Adrenal gland (tissue), 12 donors: ENCODE results near the gene TMEM132D. TPM values are rescaled to one million over a fixed set of nuclear protein-coding genes. Genes with fewer than 3 reads are reported as not detected.

Experiments used
- DNase-seq, 7 donors: peaks; one replicate each; pipeline ENCODE4 v3.0.0-alpha.2; 2019 to 2020
- H3K27ac ChIP-seq, 5 donors: fragments of 200-600 bp; sonication (generic) in 4 of 5; 1 replicate in 3 of 5; 2 replicates in 2 of 5; pipeline versions ENCODE4 v1.5.1 to v1.8.0; 2016 to 2020; ENCODE audit warnings: mild to moderate bottlenecking in 1 of 5
- H3K27me3 ChIP-seq: fragments of 200-600 bp; 2 replicates; pipeline ENCODE4 v1.8.0; 2021
- H3K36me3 ChIP-seq, 2 donors: fragments of 200-600 bp; replicated peaks in 1 of 2; 1 replicate in 1 of 2; 2 replicates in 1 of 2; pipeline versions ENCODE4 v1.5.1 to v1.8.0; 2018 to 2022
- H3K4me1 ChIP-seq, 2 donors: fragments of 200-600 bp; replicated peaks in 1 of 2; 1 replicate in 1 of 2; 2 replicates in 1 of 2; pipeline versions ENCODE4 v1.5.1 to v1.8.0; 2018 to 2021
- H3K4me3 ChIP-seq, 4 donors: fragments of 200-600 bp; sonication (generic) in 3 of 4; one replicate each; pipeline ENCODE4 v1.5.1; 2016 to 2018
- H3K9me3 ChIP-seq, 3 donors: fragments of 200-600 bp; sonication (generic) in 1 of 3; replicated peaks in 1 of 3; 1 replicate in 2 of 3; 2 replicates in 1 of 3; pipeline versions ENCODE4 v1.5.1 to v1.8.0; 2016 to 2021
- CTCF ChIP-seq, 6 experiments: fragments of 450-650 bp in 4 of 6; fragments of 200-600 bp in 2 of 6; sonication (generic) in 1 of 6; IDR thresholded peaks; 1 replicate in 5 of 6; 2 replicates in 1 of 6; pipeline versions ENCODE4 v1.5.1 to v1.8.0; 2016 to 2021; ENCODE audit warnings: antibody characterized with exemption in 6 of 6, mild to moderate bottlenecking in 2 of 6, moderate library complexity in 1 of 6
- POLR2A ChIP-seq, 2 donors: fragments of 450-650 bp; IDR thresholded peaks; one replicate each; pipeline ENCODE4 v1.6.1; 2017; ENCODE audit warnings: antibody characterized with exemption in 2 of 2, mild to moderate bottlenecking in 2 of 2, moderate library complexity in 1 of 2
- WGBS, 4 donors: extraction: QIAGEN DNeasy Blood & Tissue Kit in 2 of 4; methylation state at CpG; one replicate each; pipeline versions ENCODE4 v1.1.5 to v1.1.7; 2013 to 2017; 5-methylcytosine and 5-hydroxymethylcytosine counted together
- intact Hi-C, 2 donors: fragments of 100-400 bp; cut with DNase I; formaldehyde crosslinking; loops; one replicate each; pipeline versions ENCODE4 v1.14.1 to v1.15.0; 2022 to 2023
- polyA plus RNA-seq, 3 donors: library from polyadenylated mRNA; stranded (reverse); fragments of 200-250 nt in 2 of 3; fragments of 350-450 nt in 1 of 3; fragmentation: Illumina TruSeq in 1 of 3; extraction: RNeasy Lipid Tissue Mini Kit (QIAGEN cat#74804) in 1 of 3; gene quantifications; one replicate each; pipeline ENCODE4 v1.2.3, GENCODE V29; 2013 to 2014
- total RNA-seq, 9 donors: library from RNA; depleted of rRNA in 4 of 9; stranded (reverse); fragments of >200 nt in 4 of 9; fragments of 120-200 nt in 1 of 9; fragmentation: NEBNext Ultra II Directional in 1 of 9; extraction: Animal tissue kit (Norgen Biotek cat#: 25700) in 1 of 9; gene quantifications; one replicate each; pipeline versions ENCODE4 v1.1.0 to v1.2.4, GENCODE V29; 2013 to 2023
- donor health status: healthy with polysubstance abuse.
- donor health status: Bipolar disorder and iron deficiency.
- donor health status: DM: yes; HTN: yes; CAD: no.
- donor health status: DM: no; HTN: no; CAD: no.
- donor health status: DM: no; HTN: no; CAD: no.
- donor health status: DM: yes; HTN: yes; CAD: no.

The TMEM132D gene
- total and polyA plus RNA-seq, 12 donors: 0.03 to 0.83 (median 0.35) TPM; not detected in 8

- no peak overlapping the region for H3K4me3 ChIP-seq
- H3K36me3 ChIP-seq: no peaks in the 10 kb centered on the region
- H3K27me3 ChIP-seq: no peaks in the 10 kb centered on the region
- no peak for DNase-seq
- TF ChIP-seq POLR2A (IDR thresholded peaks at IDR 0.05) (no peak), CTCF (IDR thresholded peaks at IDR 0.05) (no peak)
- H3K4me1 ChIP-seq: no peaks in the 10 kb centered on the region
- no peaks in the 10 kb centered on the region for H3K9me3 ChIP-seq
- no peak overlapping the region for H3K27ac ChIP-seq
- intact Hi-C loops: no loop called here
- 83 to 89% (median 88%) methylated on average over 3 of the region's 3 CpGs for WGBS, 4 donors
Measured at GRCh38 chr12:129534966-129535750, 368.7 kb downstream of the TMEM132D start.

- 47 to 62% (median 55%) methylated on average over 10 to 17 of the region's 17 CpGs for WGBS, 4 donors
- no peaks in the 10 kb centered on the region for H3K36me3 ChIP-seq
- H3K27ac ChIP-seq: no peak overlapping the region
- intact Hi-C loops: no loop called here
- no peaks in the 10 kb centered on the region for H3K9me3 ChIP-seq
- no peaks in the 10 kb centered on the region for H3K4me1 ChIP-seq
- no peak overlapping the region for H3K4me3 ChIP-seq
- H3K27me3 ChIP-seq: no peaks in the 10 kb centered on the region
- no peak for DNase-seq
- TF ChIP-seq POLR2A (IDR thresholded peaks at IDR 0.05) (no peak), CTCF (IDR thresholded peaks at IDR 0.05) (no peak)
Measured at GRCh38 chr12:129532707-129533499, 370.9 kb downstream of the TMEM132D start.

- Histone ChIP-seq H3K9me3 (no peaks in the 10 kb centered on the region), H3K27me3 (no peaks in the 10 kb centered on the region), H3K36me3 (no peaks in the 10 kb centered on the region), H3K4me1 (no peaks in the 10 kb centered on the region), H3K27ac (no peak overlapping the region), H3K4me3 (no peak overlapping the region)
- no peak for TF ChIP-seq POLR2A (IDR thresholded peaks at IDR 0.05)
- no peak for TF ChIP-seq CTCF (IDR thresholded peaks at IDR 0.05)
- no peak for DNase-seq
- 66 to 80% (median 68%) methylated on average over 7 of the region's 7 CpGs for WGBS, 4 donors
- intact Hi-C loops: no loop called here
Measured at GRCh38 chr12:129532082-129532481, 371.7 kb downstream of the TMEM132D start.

- H3K9me3 ChIP-seq: no peaks in the 10 kb centered on the region
- H3K4me1 ChIP-seq: no peaks in the 10 kb centered on the region
- H3K27me3 ChIP-seq: no peaks in the 10 kb centered on the region
- no peak overlapping the region for H3K4me3 ChIP-seq
- no peak for TF ChIP-seq POLR2A (IDR thresholded peaks at IDR 0.05)
- TF ChIP-seq CTCF (IDR thresholded peaks at IDR 0.05): no peak
- WGBS, 4 donors: 48 to 61% (median 52%) methylated on average over 13 of the region's 13 CpGs
- H3K27ac ChIP-seq: no peak overlapping the region
- H3K36me3 ChIP-seq: no peaks in the 10 kb centered on the region
- no peak for DNase-seq
- intact Hi-C loops: no loop called here
Measured at GRCh38 chr12:129530984-129531383, 372.8 kb downstream of the TMEM132D start.
